CD4-positive, alpha-beta T cell treated with Interferon gamma for 1 hour (primary cell): ENCODE results near the gene IQCE.
A peak's percentile ranks its signal among the peaks of the same experiment; 100 is the strongest.
"Not testable (repeated sequence)": the region's sequence is repeated elsewhere in the genome, so short reads cannot be mapped to it uniquely, and the experiment has no call there.

Source experiments
- DNase-seq: peaks from one replicate; pipeline ENCODE4 v3.0.0-alpha.2; 2020

IQCE gene

GRCh38 chr7:2521341-2521745 lies 37.4 kb upstream of the IQCE start:
- no peak for DNase-seq

GRCh38 chr7:2521952-2522591 lies 36.7 kb upstream of the IQCE start:
- DNase-seq: peak; percentile 77

GRCh38 chr7:2522780-2523433 lies 35.9 kb upstream of the IQCE start:
- DNase-seq: no peak

GRCh38 chr7:2523461-2523936 lies 35.3 kb upstream of the IQCE start:
- no peak for DNase-seq

GRCh38 chr7:2523941-2524807 lies 34.6 kb upstream of the IQCE start:
- no peak for DNase-seq

GRCh38 chr7:2524808-2525657 lies 33.7 kb upstream of the IQCE start:
- DNase-seq: no peak

- no peak for DNase-seq
Observed at GRCh38 chr7:2525658-2526630, 32.8 kb upstream of the IQCE start.

- no peak for DNase-seq
Observed at GRCh38 chr7:2526659-2527504, 31.9 kb upstream of the IQCE start.

GRCh38 chr7:2527505-2528467 lies 31.0 kb upstream of the IQCE start:
- DNase-seq: peak; percentile 42

GRCh38 chr7:2528481-2529095 lies 30.2 kb upstream of the IQCE start:
- DNase-seq: no peak

- DNase-seq: peak; percentile 90
Observed at GRCh38 chr7:2529161-2530070, 29.4 kb upstream of the IQCE start.

GRCh38 chr7:2530071-2530987 lies 28.4 kb upstream of the IQCE start:
- peak; percentile 85 for DNase-seq

- not testable (repeated sequence) for DNase-seq
Observed at GRCh38 chr7:2530994-2531795, 27.6 kb upstream of the IQCE start.

GRCh38 chr7:2531796-2532110 lies 27.0 kb upstream of the IQCE start:
- not testable (repeated sequence) for DNase-seq

GRCh38 chr7:2532199-2532772 lies 26.5 kb upstream of the IQCE start:
- DNase-seq: not testable (repeated sequence)
